HepG2 (cell line): Measurements from ENCODE around the gene FANCF. TPM values are rescaled to one million over a fixed set of nuclear protein-coding genes. Genes with fewer than 3 reads are reported as not detected.

Experiments used
- ATAC-seq: fragments of 200-7000 bp; cut with Tn5 transposase; 3 replicates; pipeline ENCODE4 v1.9.1; 2020; ENCODE audit warnings: mild to moderate bottlenecking, moderate library complexity
- BruUV-seq: library from RNA; stranded (reverse); fragments of 400-500 nt; replicated peaks from 2 replicates; lab custom pipeline; 2021; lab: Mats Ljungman, UMichigan
- CTCF ChIA-PET: fragments of 300-600 bp; formaldehyde crosslinking; extraction: SDS; loops from one replicate; lab custom pipeline; 2021; ENCODE audit warnings: low total read pairs, inconsistent platforms, low intra/inter-chr PET ratio; lab: Yijun Ruan, JAX
- POLR2A ChIA-PET: fragments of 350-600 bp; sonication (Branson Sonifier 250); formaldehyde crosslinking; loops from one replicate; lab custom pipeline; 2020; ENCODE audit warnings: antibody characterized with exemption, inconsistent platforms; lab: Yijun Ruan, JAX
- DNase-seq: peaks from one replicate; pipeline ENCODE4 v3.0.0-alpha.2; 2015; ENCODE audit warnings: low spot score
- FAIRE-seq: peaks from 3 replicates; lab custom pipeline; 2011; peaks lifted over from hg19 to GRCh38; lab: Jason Lieb, UNC
- H2AFZ ChIP-seq: one replicate; pipeline ENCODE4 v1.6.1; 2011; ENCODE audit warnings: low read length, inconsistent platforms
- H3K27ac ChIP-seq: fragments of 300-600 bp; 3 replicates; pipeline ENCODE4 v1.8.0; 2011; ENCODE audit warnings: mixed run types, mild to moderate bottlenecking, mixed read lengths, low read length, inconsistent platforms; ENCODE audit not compliant: insufficient read depth; ENCODE audit errors: extremely low read length
- H3K27me3 ChIP-seq, 2 experiments: fragments of 200-600 bp in 1 of 2; 2 replicates in 1 of 2; 3 replicates in 1 of 2; pipeline versions ENCODE4 v1.6.0 to v1.8.0; 2011; ENCODE audit warnings: low read length in 2 of 2, mild to moderate bottlenecking in 2 of 2, moderate library complexity in 2 of 2, inconsistent platforms in 1 of 2; ENCODE audit not compliant: insufficient read depth in 2 of 2, control insufficient read depth in 1 of 2
- H3K36me3 ChIP-seq, 2 experiments: fragments of 200-600 bp in 1 of 2; replicated peaks in 1 of 2; 2 replicates in 1 of 2; 3 replicates in 1 of 2; pipeline versions ENCODE4 v1.5.1 to v1.8.0; 2011; ENCODE audit warnings: low read length in 2 of 2, inconsistent platforms in 1 of 2; ENCODE audit not compliant: insufficient read depth in 2 of 2, control insufficient read depth in 1 of 2
- H3K4me1 ChIP-seq: 2 replicates; pipeline ENCODE4 v1.5.1; 2012; ENCODE audit warnings: low read length, inconsistent platforms; ENCODE audit not compliant: insufficient read depth
- H3K4me2 ChIP-seq: 2 replicates; pipeline ENCODE4 v1.6.0; 2011; ENCODE audit warnings: low read depth, low read length, inconsistent platforms
- H3K4me3 ChIP-seq, 3 experiments: fragments of 200-600 bp in 1 of 3; sonication (generic), shearing (Covaris generic) in 1 of 3; replicated peaks in 1 of 3; 2 replicates each; pipeline ENCODE4 v1.5.1; 2011 to 2016; ENCODE audit warnings: low read length in 3 of 3, inconsistent platforms in 2 of 3, low read depth in 2 of 3, mild to moderate bottlenecking in 2 of 3, control low read depth in 1 of 3, mixed read lengths in 1 of 3; ENCODE audit not compliant: insufficient read depth in 1 of 3
- H3K79me2 ChIP-seq: one replicate; pipeline ENCODE4 v1.6.1; 2011; ENCODE audit warnings: low read length, inconsistent platforms; ENCODE audit not compliant: insufficient read depth
- H3K9ac ChIP-seq: 2 replicates; pipeline ENCODE4 v1.6.0; 2011; ENCODE audit warnings: mild to moderate bottlenecking, low read depth, low read length, inconsistent platforms; ENCODE audit not compliant: insufficient read depth
- H3K9me3 ChIP-seq: 2 replicates; pipeline ENCODE4 v1.5.1; 2012; ENCODE audit warnings: mild to moderate bottlenecking, low read length
- H4K20me1 ChIP-seq: 2 replicates; pipeline ENCODE4 v1.6.0; 2011; ENCODE audit warnings: inconsistent platforms, mild to moderate bottlenecking, low read length, moderate library complexity; ENCODE audit not compliant: insufficient read depth
- BRD4 ChIP-seq: sonication (generic); formaldehyde crosslinking; IDR thresholded peaks from 2 replicates; pipeline ENCODE4 v1.4.0; 2020; ENCODE audit warnings: missing genetic modification reagents
- CEBPB ChIP-seq: IDR thresholded peaks from 2 replicates; pipeline ENCODE4 v1.6.1; 2011; ENCODE audit warnings: low read depth, low read length, improper control_type of control experiment, borderline replicate concordance
- GTF3A ChIP-seq: sonication (generic); formaldehyde crosslinking; conservative IDR thresholded peaks from 2 replicates; pipeline ENCODE4 v1.4.0; 2020; ENCODE audit warnings: mild to moderate bottlenecking, missing genetic modification reagents
- KAT8 ChIP-seq: IDR thresholded peaks from 2 replicates; pipeline ENCODE4 v1.6.1; 2016; ENCODE audit warnings: missing genetic modification reagents, missing compliant biosample characterization
- MIXL1 ChIP-seq: IDR thresholded peaks from 2 replicates; pipeline ENCODE4 v1.6.1; 2016
- STAG1 ChIP-seq: sonication (generic); formaldehyde crosslinking; IDR thresholded peaks from 2 replicates; pipeline ENCODE4 v1.4.0; 2020; ENCODE audit warnings: missing genetic modification reagents
- STAT5B ChIP-seq: sonication (generic); formaldehyde crosslinking; IDR thresholded peaks from 2 replicates; pipeline ENCODE4 v1.4.0; 2020; ENCODE audit warnings: missing genetic modification reagents
- TCF7 ChIP-seq: sonication (generic); IDR thresholded peaks from 2 replicates; pipeline ENCODE4 v1.6.1; 2016; ENCODE audit warnings: antibody characterized with exemption, low read depth
- ZBTB20 ChIP-seq: sonication (generic); formaldehyde crosslinking; IDR thresholded peaks from 2 replicates; pipeline ENCODE4 v1.8.1; 2023; ENCODE audit warnings: missing genetic modification reagents, low read depth, mild to moderate bottlenecking, borderline replicate concordance
- ZNF546 ChIP-seq: sonication (generic); formaldehyde crosslinking; conservative IDR thresholded peaks from 2 replicates; pipeline ENCODE4 v1.8.1; 2023; ENCODE audit warnings: mild to moderate bottlenecking, missing genetic modification reagents
- ZNF652 ChIP-seq: IDR thresholded peaks from 2 replicates; pipeline ENCODE4 v1.6.1; 2016; ENCODE audit warnings: low read depth, borderline replicate concordance
- WGBS: methylation state at CpG from one replicate; pipeline ENCODE4 v1.1.6; 2017; ENCODE audit warnings: low lambda C conversion rate; 5-methylcytosine and 5-hydroxymethylcytosine counted together
- in situ Hi-C: cut with HindIII; loops from 2 replicates; pipeline ENCODE4 v1.10.0; 2017; ENCODE audit warnings: low pct_unique_long_range_greater_than_20kb; ENCODE audit not compliant: extremely low pct_ligation_motif_present
- intact Hi-C: fragments of 100-400 bp; cut with micrococcal nuclease; formaldehyde crosslinking; loops from one replicate; pipeline ENCODE4 v1.10.0; 2022; ENCODE audit not compliant: unreplicated experiment
- polyA plus RNA-seq, 8 experiments: library from polyadenylated mRNA; depleted of rRNA in 3 of 8; stranded (reverse) in 7 of 8; unstranded in 1 of 8; fragments of >200 nt; fragmentation: Illumina TruSeq in 4 of 8; extraction: Trizol in 4 of 8; gene quantifications; 2 replicates each; pipeline versions ENCODE4 v1.2.1 to v1.2.3, GENCODE V29; 2011 to 2016; ENCODE audit warnings: low read depth in 4 of 8, missing spikeins in 1 of 8, mixed read lengths in 1 of 8; ENCODE audit not compliant: insufficient read depth in 1 of 8
- total RNA-seq, 5 experiments: library from RNA; depleted of rRNA; stranded (reverse); fragments of >200 nt; fragmentation: Illumina TruSeq; extraction: Trizol; gene quantifications; 2 replicates each; pipeline ENCODE4 v1.2.3, GENCODE V29; 2016; ENCODE audit warnings: low read depth in 1 of 5
- TF ChIP-seq, protein P1 (sequence below): sonication (generic); IDR thresholded peaks from 2 replicates; pipeline ENCODE4 v1.6.1; 2016; ENCODE audit warnings: low read depth, borderline replicate concordance
- TF ChIP-seq, protein P2 (sequence below), 2 experiments: fragments of 450-650 bp in 1 of 2; sonication (generic) in 1 of 2; formaldehyde crosslinking in 1 of 2; IDR thresholded peaks; 2 replicates each; pipeline versions ENCODE4 v1.6.1 to v1.8.0; 2016 to 2022; ENCODE audit warnings: antibody characterized with exemption in 1 of 2, mild to moderate bottlenecking in 1 of 2, missing genetic modification reagents in 1 of 2
- TF ChIP-seq, protein P3 (sequence below): sonication (generic); formaldehyde crosslinking; IDR thresholded peaks from 2 replicates; pipeline ENCODE4 v1.4.0; 2020; ENCODE audit warnings: low read depth, mild to moderate bottlenecking, missing genetic modification reagents

Gene FANCF
- total and polyA plus RNA-seq, 2 of the 13 experiments (the other 11 are each of a cell fraction or from before 2014, with no cell fraction given) = 2.5 to 9.7 TPM

DNA sequence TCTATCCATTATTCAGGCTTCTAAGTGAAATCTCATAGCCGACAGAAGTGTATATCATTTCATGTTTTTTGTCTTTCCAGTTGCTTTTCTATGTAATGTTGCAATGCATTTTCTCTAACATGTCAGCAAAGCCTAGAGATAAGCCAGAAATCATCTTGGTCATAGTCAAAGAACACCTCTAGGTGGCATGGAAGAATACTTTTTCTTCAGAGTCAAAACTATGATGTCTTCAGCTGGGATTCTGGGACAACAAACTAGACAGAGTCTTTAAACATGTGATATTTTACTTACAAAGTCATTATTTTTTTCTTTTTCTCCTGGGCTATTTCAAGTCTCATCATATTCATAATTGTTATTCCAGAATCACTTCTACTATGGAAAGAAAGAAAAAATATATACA, 45.2 kb upstream of the FANCF start:
- no TSS peak for BruUV-seq
- Histone ChIP-seq H3K4me1 (peaks cover 82% of the 10 kb centered on the region), H3K36me3 (no peaks in the 10 kb centered on the region), H3K27me3 (no peaks in the 10 kb centered on the region; a peak in 1 of 5 replicates), H3K9ac (no peak overlapping the region), H3K4me3 (no peak overlapping the region), H3K4me2 (no peak overlapping the region), H3K79me2 (peaks cover 65% of the 10 kb centered on the region), H3K27ac (no peak overlapping the region), H2AFZ (no peak overlapping the region), H4K20me1 (no peaks in the 10 kb centered on the region), H3K9me3 (no peaks in the 10 kb centered on the region)
- in situ Hi-C loops (no loop called here), intact Hi-C loops (loop anchor here (1.0 to 2.0 kb wide), 3 partner anchors 59 to 158 kb away; partner anchors contain the start of gene SVIP)
- ChIA-PET CTCF (interaction anchor here (1.4 to 3.0 kb wide), 2 partner anchors 59 to 117 kb away, joined by 4 to 26 read pairs; no protein-coding TSS in a partner anchor), POLR2A (interaction anchor here (0.6 to 1.5 kb wide), 4 partner anchors 13 to 122 kb away, joined by 3 to 6 read pairs (median 4); no protein-coding TSS in a partner anchor)
- FAIRE-seq (peak; percentile 47), DNase-seq (peak; percentile 39), ATAC-seq (no peak)
- WGBS = 42% methylated on average over 1 of the region's 1 CpG
- 0 out of 2 replicates have a peak, but pooled peaks have one; percentile 26 for TF ChIP-seq KAT8
- TF ChIP-seq, protein P1, sequence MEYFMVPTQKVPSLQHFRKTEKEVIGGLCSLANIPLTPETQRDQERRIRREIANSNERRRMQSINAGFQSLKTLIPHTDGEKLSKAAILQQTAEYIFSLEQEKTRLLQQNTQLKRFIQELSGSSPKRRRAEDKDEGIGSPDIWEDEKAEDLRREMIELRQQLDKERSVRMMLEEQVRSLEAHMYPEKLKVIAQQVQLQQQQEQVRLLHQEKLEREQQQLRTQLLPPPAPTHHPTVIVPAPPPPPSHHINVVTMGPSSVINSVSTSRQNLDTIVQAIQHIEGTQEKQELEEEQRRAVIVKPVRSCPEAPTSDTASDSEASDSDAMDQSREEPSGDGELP = peak; percentile 18; the same call in 1 of the 2 replicates
- TF ChIP-seq CEBPB = peak; percentile 26; the same call in 1 of the 2 replicates
- no peak for TF ChIP-seq STAT5B
- TF ChIP-seq ZBTB20 (CRISPR knock-in tag) = no peak
- TF ChIP-seq GTF3A (CRISPR knock-in tag) = no peak
- no peak for TF ChIP-seq ZNF546 (CRISPR knock-in tag)
- TF ChIP-seq, protein P2, sequence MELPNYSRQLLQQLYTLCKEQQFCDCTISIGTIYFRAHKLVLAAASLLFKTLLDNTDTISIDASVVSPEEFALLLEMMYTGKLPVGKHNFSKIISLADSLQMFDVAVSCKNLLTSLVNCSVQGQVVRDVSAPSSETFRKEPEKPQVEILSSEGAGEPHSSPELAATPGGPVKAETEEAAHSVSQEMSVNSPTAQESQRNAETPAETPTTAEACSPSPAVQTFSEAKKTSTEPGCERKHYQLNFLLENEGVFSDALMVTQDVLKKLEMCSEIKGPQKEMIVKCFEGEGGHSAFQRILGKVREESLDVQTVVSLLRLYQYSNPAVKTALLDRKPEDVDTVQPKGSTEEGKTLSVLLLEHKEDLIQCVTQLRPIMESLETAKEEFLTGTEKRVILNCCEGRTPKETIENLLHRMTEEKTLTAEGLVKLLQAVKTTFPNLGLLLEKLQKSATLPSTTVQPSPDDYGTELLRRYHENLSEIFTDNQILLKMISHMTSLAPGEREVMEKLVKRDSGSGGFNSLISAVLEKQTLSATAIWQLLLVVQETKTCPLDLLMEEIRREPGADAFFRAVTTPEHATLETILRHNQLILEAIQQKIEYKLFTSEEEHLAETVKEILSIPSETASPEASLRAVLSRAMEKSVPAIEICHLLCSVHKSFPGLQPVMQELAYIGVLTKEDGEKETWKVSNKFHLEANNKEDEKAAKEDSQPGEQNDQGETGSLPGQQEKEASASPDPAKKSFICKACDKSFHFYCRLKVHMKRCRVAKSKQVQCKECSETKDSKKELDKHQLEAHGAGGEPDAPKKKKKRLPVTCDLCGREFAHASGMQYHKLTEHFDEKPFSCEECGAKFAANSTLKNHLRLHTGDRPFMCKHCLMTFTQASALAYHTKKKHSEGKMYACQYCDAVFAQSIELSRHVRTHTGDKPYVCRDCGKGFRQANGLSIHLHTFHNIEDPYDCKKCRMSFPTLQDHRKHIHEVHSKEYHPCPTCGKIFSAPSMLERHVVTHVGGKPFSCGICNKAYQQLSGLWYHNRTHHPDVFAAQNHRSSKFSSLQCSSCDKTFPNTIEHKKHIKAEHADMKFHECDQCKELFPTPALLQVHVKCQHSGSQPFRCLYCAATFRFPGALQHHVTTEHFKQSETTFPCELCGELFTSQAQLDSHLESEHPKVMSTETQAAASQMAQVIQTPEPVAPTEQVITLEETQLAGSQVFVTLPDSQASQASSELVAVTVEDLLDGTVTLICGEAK (IDR thresholded peaks at IDR 0.05) = no peak
- TF ChIP-seq, protein P2 (CRISPR knock-in tag; IDR thresholded peaks at IDR 0.05) = no peak
- no peak for TF ChIP-seq ZNF652 (CRISPR knock-in tag)
- TF ChIP-seq, protein P3, sequence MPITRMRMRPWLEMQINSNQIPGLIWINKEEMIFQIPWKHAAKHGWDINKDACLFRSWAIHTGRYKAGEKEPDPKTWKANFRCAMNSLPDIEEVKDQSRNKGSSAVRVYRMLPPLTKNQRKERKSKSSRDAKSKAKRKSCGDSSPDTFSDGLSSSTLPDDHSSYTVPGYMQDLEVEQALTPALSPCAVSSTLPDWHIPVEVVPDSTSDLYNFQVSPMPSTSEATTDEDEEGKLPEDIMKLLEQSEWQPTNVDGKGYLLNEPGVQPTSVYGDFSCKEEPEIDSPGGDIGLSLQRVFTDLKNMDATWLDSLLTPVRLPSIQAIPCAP (CRISPR knock-in tag) = no peak
- TF ChIP-seq STAG1 (CRISPR knock-in tag) = peak; percentile 75
- TF ChIP-seq BRD4 (CRISPR knock-in tag) = no peak
- no peak for TF ChIP-seq TCF7
- 0 out of 2 replicates have a peak, but pooled peaks have one; percentile 33 for TF ChIP-seq MIXL1 (CRISPR knock-in tag)
